KOPT-K1 (cell line): ENCODE results near the gene ZNF684.
"Not testable (repeated sequence)": the region's sequence is repeated elsewhere in the genome, so short reads cannot be mapped to it uniquely, and the experiment has no call there.

Source experiments
- H3K27ac ChIP-seq: fragments of 200-600 bp; sonication (generic); 2 replicates; pipeline ENCODE4 v1.5.1; 2016; ENCODE audit warnings: antibody characterized with exemption, mild to moderate bottlenecking, low read depth, low read length; ENCODE audit not compliant: poor library complexity, severe bottlenecking
- H3K36me3 ChIP-seq: fragments of 200-600 bp; sonication (generic); 2 replicates; pipeline ENCODE4 v1.5.1; 2017; ENCODE audit warnings: antibody characterized with exemption, mild to moderate bottlenecking, low read length, moderate library complexity; ENCODE audit not compliant: insufficient read depth
- H3K9me3 ChIP-seq: fragments of 200-600 bp; sonication (generic); 2 replicates; pipeline ENCODE4 v1.5.1; 2017; ENCODE audit warnings: antibody characterized with exemption, low read length, mild to moderate bottlenecking; ENCODE audit not compliant: insufficient read depth, poor library complexity, severe bottlenecking

ZNF684 gene

GRCh38 chr1:40554807-40555206, 23.4 kb downstream of the ZNF684 start:
- H3K36me3 ChIP-seq, H3K27ac ChIP-seq, H3K9me3 ChIP-seq: not testable (repeated sequence)

- Histone ChIP-seq H3K9me3 (no peaks in the 10 kb centered on the region), H3K27ac (no peak overlapping the region), H3K36me3 (no peaks in the 10 kb centered on the region)
These were observed 24.7 kb downstream of the ZNF684 start for GRCh38 chr1:40556121-40556520.

GRCh38 chr1:40558241-40558640, 26.8 kb downstream of the ZNF684 start:
- H3K36me3 ChIP-seq, H3K27ac ChIP-seq, H3K9me3 ChIP-seq: not testable (repeated sequence)

- Histone ChIP-seq H3K36me3 (no peaks in the 10 kb centered on the region), H3K27ac (no peak overlapping the region), H3K9me3 (no peaks in the 10 kb centered on the region)
These were observed 30.7 kb downstream of the ZNF684 start for GRCh38 chr1:40562185-40562584.

GRCh38 chr1:40563266-40563665, 31.8 kb downstream of the ZNF684 start:
- H3K36me3 ChIP-seq = no peaks in the 10 kb centered on the region
- H3K27ac ChIP-seq = no peak overlapping the region

GRCh38 chr1:40564506-40564905, 33.1 kb downstream of the ZNF684 start:
- Histone ChIP-seq H3K27ac (no peak overlapping the region), H3K9me3 (no peaks in the 10 kb centered on the region), H3K36me3 (no peaks in the 10 kb centered on the region)

More at GRCh38 chr1:40563266-40563665, 31.8 kb downstream of the ZNF684 start:
- H3K9me3 ChIP-seq = no peaks in the 10 kb centered on the region

GRCh38 chr1:40564913-40565312, 33.5 kb downstream of the ZNF684 start:
- Histone ChIP-seq H3K36me3 (no peaks in the 10 kb centered on the region), H3K27ac (no peak overlapping the region), H3K9me3 (no peaks in the 10 kb centered on the region)

GRCh38 chr1:40567825-40568224, 36.4 kb downstream of the ZNF684 start:
- H3K9me3 ChIP-seq = no peaks in the 10 kb centered on the region
- no peaks in the 10 kb centered on the region for H3K36me3 ChIP-seq
- H3K27ac ChIP-seq = no peak overlapping the region

GRCh38 chr1:40574805-40575204, 43.4 kb downstream of the ZNF684 start:
- not testable (repeated sequence) for H3K9me3 ChIP-seq, H3K36me3 ChIP-seq, H3K27ac ChIP-seq

GRCh38 chr1:40575336-40575735, 43.9 kb downstream of the ZNF684 start:
- Histone ChIP-seq H3K9me3 (no peaks in the 10 kb centered on the region), H3K27ac (no peak overlapping the region), H3K36me3 (no peaks in the 10 kb centered on the region)

- Histone ChIP-seq H3K27ac (no peak overlapping the region), H3K9me3 (no peaks in the 10 kb centered on the region), H3K36me3 (no peaks in the 10 kb centered on the region)
These were observed 50.7 kb downstream of the ZNF684 start for GRCh38 chr1:40582116-40582515.

- Histone ChIP-seq H3K9me3 (no peaks in the 10 kb centered on the region), H3K27ac (no peak overlapping the region), H3K36me3 (no peaks in the 10 kb centered on the region)
These were observed 52.5 kb downstream of the ZNF684 start for GRCh38 chr1:40583980-40584379.

- no peaks in the 10 kb centered on the region for H3K36me3 ChIP-seq
- no peaks in the 10 kb centered on the region for H3K9me3 ChIP-seq
- no peak overlapping the region for H3K27ac ChIP-seq
These were observed 57.1 kb downstream of the ZNF684 start for GRCh38 chr1:40588586-40588985.

- Histone ChIP-seq H3K36me3 (no peaks in the 10 kb centered on the region), H3K9me3 (no peaks in the 10 kb centered on the region), H3K27ac (no peak overlapping the region)
These were observed 60.8 kb downstream of the ZNF684 start for GRCh38 chr1:40592107-40592803.

- H3K9me3 ChIP-seq = no peaks in the 10 kb centered on the region
- H3K27ac ChIP-seq = no peak overlapping the region
- no peaks in the 10 kb centered on the region for H3K36me3 ChIP-seq
These were observed 62.2 kb downstream of the ZNF684 start for GRCh38 chr1:40593449-40594186.

GRCh38 chr1:40594187-40594531, 62.7 kb downstream of the ZNF684 start:
- Histone ChIP-seq H3K36me3 (no peaks in the 10 kb centered on the region), H3K27ac (no peak overlapping the region), H3K9me3 (no peaks in the 10 kb centered on the region)
